ENCODE results near the gene OTOG. TPM values are rescaled to one million over a fixed set of nuclear protein-coding genes. Genes with fewer than 3 reads are reported as not detected.

The OTOG gene
- total RNA-seq, 4 donors from 2014 or later: not detected

- no peak for TF ChIP-seq CTCF (IDR thresholded peaks at IDR 0.05)
- no peak for ATAC-seq (ENCODE audit: low FRiP score)
- no peak for DNase-seq (ENCODE audit: low spot score)
Measured at GRCh38 chr11:17643506-17644405, 96.7 kb downstream of the OTOG start.

- no peak for TF ChIP-seq CTCF (IDR thresholded peaks at IDR 0.05)
- ATAC-seq (ENCODE audit: low FRiP score) (no peak), DNase-seq (ENCODE audit: low spot score) (no peak)
Measured at GRCh38 chr11:17645190-17645970, 98.3 kb downstream of the OTOG start.

GRCh38 chr11:17646451-17647145 lies 99.5 kb downstream of the OTOG start:
- TF ChIP-seq CTCF (IDR thresholded peaks at IDR 0.05): no peak
- no peak for ATAC-seq (ENCODE audit: low FRiP score)

GRCh38 chr11:17648528-17648927 lies 101.5 kb downstream of the OTOG start:
- ATAC-seq (ENCODE audit: low FRiP score): no peak
- no peak for TF ChIP-seq CTCF (IDR thresholded peaks at IDR 0.05)
- DNase-seq (ENCODE audit: low spot score): no peak

More at GRCh38 chr11:17646451-17647145, 99.5 kb downstream of the OTOG start:
- DNase-seq (ENCODE audit: low spot score): no peak

- DNase-seq (ENCODE audit: low spot score) (no peak), ATAC-seq (ENCODE audit: low FRiP score) (no peak)
- TF ChIP-seq CTCF (IDR thresholded peaks at IDR 0.05): no peak
Measured at GRCh38 chr11:17649261-17649660, 102.2 kb downstream of the OTOG start.

GRCh38 chr11:17649696-17650095 lies 102.6 kb downstream of the OTOG start:
- no peak for DNase-seq (ENCODE audit: low spot score)
- TF ChIP-seq CTCF (IDR thresholded peaks at IDR 0.05): no peak
- ATAC-seq (ENCODE audit: low FRiP score): no peak
